K562 (cell line): ENCODE data around the gene MYO16. TPM values are rescaled to one million over a fixed set of nuclear protein-coding genes. Genes with fewer than 3 reads are reported as not detected.

Experiments used
- ATAC-seq: fragments of 200-7000 bp; cut with Tn5 transposase; 3 replicates; pipeline ENCODE4 v1.9.1; 2020; ENCODE audit warnings: moderate library complexity
- BruUV-seq: library from RNA; stranded (reverse); fragments of 400-500 nt; replicated peaks from 2 replicates; lab custom pipeline; 2021; lab: Mats Ljungman, UMichigan
- CTCF ChIA-PET: fragments of 300-600 bp; formaldehyde crosslinking; extraction: SDS; loops from one replicate; lab custom pipeline; 2021; ENCODE audit warnings: low intra/inter-chr PET ratio; lab: Yijun Ruan, JAX
- POLR2A ChIA-PET: fragments of 300-600, 350-650 bp; sonication (Branson Sonifier 250); formaldehyde crosslinking; extraction: SDS; loops from one replicate; lab custom pipeline; 2021; ENCODE audit warnings: antibody characterized with exemption, inconsistent platforms; lab: Yijun Ruan, JAX
- DNase-seq, 4 experiments: peaks; one replicate each; pipeline versions ENCODE4 v3.0.0 to v3.0.0-alpha.2; 2011 to 2018; ENCODE audit warnings: low spot score in 3 of 4, mixed read lengths in 3 of 4; ENCODE audit errors: extremely low read depth in 1 of 4
- FAIRE-seq: peaks from 2 replicates; lab custom pipeline; 2011; peaks lifted over from hg19 to GRCh38; lab: Jason Lieb, UNC
- H2AFZ ChIP-seq: 2 replicates; pipeline ENCODE4 v1.6.0; 2011; ENCODE audit warnings: low read depth, low read length, control low read depth, inconsistent platforms
- H3K27ac ChIP-seq: fragments of 200-600 bp; 3 replicates; pipeline ENCODE4 v1.8.0; 2011; ENCODE audit warnings: low read depth, mild to moderate bottlenecking, control low read depth, inconsistent platforms, low read length, moderate library complexity, mixed read lengths; ENCODE audit errors: extremely low read depth
- H3K27me3 ChIP-seq, 2 experiments: fragments of 300-600 bp in 1 of 2; 2 replicates in 1 of 2; 3 replicates in 1 of 2; pipeline versions ENCODE4 v1.6.0 to v1.8.0; 2011; ENCODE audit warnings: inconsistent platforms in 2 of 2, low read length in 2 of 2, mild to moderate bottlenecking in 1 of 2, mixed read lengths in 1 of 2, moderate library complexity in 1 of 2; ENCODE audit not compliant: control insufficient read depth in 2 of 2, insufficient read depth in 2 of 2
- H3K36me3 ChIP-seq: fragments of 300-600 bp; 3 replicates; pipeline ENCODE4 v1.8.0; 2011; ENCODE audit warnings: mild to moderate bottlenecking, low read length, inconsistent platforms; ENCODE audit not compliant: control insufficient read depth, insufficient read depth
- H3K4me1 ChIP-seq, 2 experiments: fragments of 200-600 bp in 1 of 2; replicated peaks in 1 of 2; 2 replicates in 1 of 2; 3 replicates in 1 of 2; pipeline versions ENCODE4 v1.5.1 to v1.8.0; 2011; ENCODE audit warnings: inconsistent platforms in 2 of 2, low read length in 2 of 2, mild to moderate bottlenecking in 1 of 2, mixed read lengths in 1 of 2, moderate library complexity in 1 of 2; ENCODE audit not compliant: control insufficient read depth in 2 of 2, insufficient read depth in 2 of 2
- H3K4me2 ChIP-seq: 2 replicates; pipeline ENCODE4 v1.6.1; 2011; ENCODE audit warnings: low read length, control low read depth, inconsistent platforms, mixed read lengths; ENCODE audit not compliant: insufficient read depth
- H3K4me3 ChIP-seq: fragments of 200-600 bp; sonication (generic), shearing (Covaris generic); 2 replicates; pipeline ENCODE4 v1.5.1; 2016; ENCODE audit warnings: control low read depth, inconsistent platforms
- H3K79me2 ChIP-seq: fragments of 200-600 bp; 3 replicates; pipeline ENCODE4 v1.8.0; 2011; ENCODE audit warnings: low read length, inconsistent platforms; ENCODE audit not compliant: control insufficient read depth, insufficient read depth
- H3K9ac ChIP-seq, 2 experiments: 2 replicates each; pipeline versions ENCODE4 v1.6.0 to v1.6.1; 2011; ENCODE audit warnings: low read depth in 2 of 2, low read length in 2 of 2, control low read depth in 1 of 2, inconsistent platforms in 1 of 2, mild to moderate bottlenecking in 1 of 2, mixed read lengths in 1 of 2; ENCODE audit not compliant: insufficient read depth in 1 of 2
- H3K9me1 ChIP-seq: one replicate; pipeline ENCODE4 v1.6.0; 2011; ENCODE audit warnings: inconsistent platforms, mild to moderate bottlenecking, low read length, moderate library complexity; ENCODE audit not compliant: control insufficient read depth, insufficient read depth
- H3K9me3 ChIP-seq: replicated peaks from 2 replicates; pipeline ENCODE4 v1.5.1; 2011; ENCODE audit warnings: low read depth, low read length, inconsistent platforms; ENCODE audit not compliant: control insufficient read depth, insufficient read depth
- H4K20me1 ChIP-seq: replicated peaks from 2 replicates; pipeline ENCODE4 v1.6.1; 2011; ENCODE audit warnings: low read length, inconsistent platforms, mixed read lengths; ENCODE audit not compliant: control insufficient read depth, insufficient read depth
- AFF1 ChIP-seq, 2 experiments: fragments of 450-650 bp; IDR thresholded peaks; 2 replicates each; pipeline ENCODE4 v1.6.1; 2018; ENCODE audit warnings: mild to moderate bottlenecking in 2 of 2, low read depth in 1 of 2; ENCODE audit not compliant: partially characterized antibody in 2 of 2
- ARID2 ChIP-seq: fragments of 450-650 bp; IDR thresholded peaks from 2 replicates; pipeline ENCODE4 v1.6.1; 2017; ENCODE audit warnings: antibody characterized with exemption, mild to moderate bottlenecking
- BRD9 ChIP-seq: fragments of 450-650 bp; IDR thresholded peaks from 2 replicates; pipeline ENCODE4 v1.6.1; 2018; ENCODE audit warnings: low read depth; ENCODE audit not compliant: partially characterized antibody
- CBFA2T3 ChIP-seq: fragments of 450-650 bp; IDR thresholded peaks from 2 replicates; pipeline ENCODE4 v1.6.1; 2017
- KAT7 ChIP-seq: sonication (generic); formaldehyde crosslinking; IDR thresholded peaks from 2 replicates; pipeline ENCODE4 v1.8.0; 2022; ENCODE audit warnings: missing genetic modification reagents, mild to moderate bottlenecking, borderline replicate concordance
- NR3C1 ChIP-seq: sonication (generic); formaldehyde crosslinking; IDR thresholded peaks from 2 replicates; pipeline ENCODE4 v1.8.1; 2022; ENCODE audit warnings: missing genetic modification reagents
- PHB ChIP-seq: fragments of 250-450 bp; sonication (Bioruptor Pico); IDR thresholded peaks from 2 replicates; pipeline ENCODE4 v1.5.0; 2021
- SNIP1 ChIP-seq: fragments of 450-650 bp; IDR thresholded peaks from 2 replicates; pipeline ENCODE4 v1.7.1; 2017; ENCODE audit warnings: low read depth, mild to moderate bottlenecking
- TBL1XR1 ChIP-seq, 2 experiments: IDR thresholded peaks; 2 replicates each; pipeline ENCODE4 v1.6.1; 2012; ENCODE audit warnings: improper control_type of control experiment in 2 of 2, low read length in 2 of 2, mild to moderate bottlenecking in 1 of 2
- TGIF2 ChIP-seq: sonication (generic); formaldehyde crosslinking; IDR thresholded peaks from 2 replicates; pipeline ENCODE4 v1.8.1; 2022; ENCODE audit warnings: mild to moderate bottlenecking, missing genetic modification reagents, moderate library complexity
- WGBS: fragments of 100-300 bp; shearing (Covaris generic); methylation state at CpG from one replicate; pipeline ENCODE4 v1.1.6; 2016; ENCODE audit warnings: low coverage, mixed read lengths; ENCODE audit not compliant: insufficient coverage; ENCODE audit errors: missing lambda C conversion rate; 5-methylcytosine and 5-hydroxymethylcytosine counted together
- in situ Hi-C: fragments of 300-500 bp; cut with MboI; formaldehyde crosslinking; loops from 4 replicates; pipeline ENCODE4 v1.15.0; 2018; ENCODE audit warnings: inconsistent platforms, mixed read lengths
- intact Hi-C: fragments of 100-400 bp; cut with micrococcal nuclease; formaldehyde crosslinking; loops from 2 replicates; pipeline ENCODE4 v1.14.2; 2022
- polyA plus RNA-seq, 8 experiments: library from polyadenylated mRNA; depleted of rRNA in 4 of 8; stranded (reverse) in 5 of 8; unstranded in 3 of 8; fragments of >200 nt; fragmentation: Nextera tagmentation in 2 of 8; fragmentation: Illumina TruSeq in 1 of 8; extraction: Ambion mirVana in 2 of 8; extraction: Trizol in 1 of 8; gene quantifications; 2 replicates each; pipeline versions ENCODE4 v1.2.1 to v1.2.3, GENCODE V29; 2011 to 2014; ENCODE audit warnings: inconsistent platforms in 1 of 8, missing spikeins in 1 of 8
- total RNA-seq, 7 experiments: library from RNA; depleted of rRNA in 6 of 7; stranded (reverse); fragments of >200 nt in 6 of 7; fragmentation: Illumina TruSeq in 2 of 7; extraction: Trizol in 2 of 7; gene quantifications; 2 replicates each; pipeline versions ENCODE4 v1.2.1 to v1.2.3, GENCODE V29; 2011 to 2021; ENCODE audit warnings: low replicate concordance in 1 of 7
- TF ChIP-seq, protein P1 (sequence below): fragments of 250-450 bp; sonication (Bioruptor Pico); IDR thresholded peaks from 2 replicates; pipeline ENCODE4 v1.4.0; 2020; ENCODE audit warnings: mild to moderate bottlenecking, moderate library complexity

Gene MYO16
- total and polyA plus RNA-seq, 9 of the 15 experiments (the other 6 are each of a cell fraction or from before 2014, with no cell fraction given), result 4.3 to 45.7 (median 12.1) TPM

GRCh38 chr13:108957369-108958012 is 328.1 kb downstream of the MYO16 start:
- ChIA-PET CTCF (no interaction called here), POLR2A (interaction anchor here (0.8 kb wide), 1 partner anchor 36 kb away, joined by 3 read pairs; no protein-coding TSS in a partner anchor)
- H3K36me3 ChIP-seq, result no peaks in the 10 kb centered on the region
- no peak overlapping the region for H3K27ac ChIP-seq
- no peaks in the 10 kb centered on the region for H3K9me1 ChIP-seq
- no peaks in the 10 kb centered on the region for H3K27me3 ChIP-seq
- 47% methylated on average over 11 of the region's 11 CpGs for WGBS
- no peak overlapping the region for H3K4me3 ChIP-seq
- no TSS peak for BruUV-seq
- H2AFZ ChIP-seq, result no peak overlapping the region
- no peaks in the 10 kb centered on the region for H3K4me1 ChIP-seq
- FAIRE-seq (no peak), DNase-seq (no peak), ATAC-seq (no peak)
- H3K9ac ChIP-seq, result no peak overlapping the region
- in situ Hi-C loops (loop anchor here (25.0 kb wide), 1 partner anchor 1155 kb away; no protein-coding TSS in a partner anchor), intact Hi-C loops (no loop called here)
- H4K20me1 ChIP-seq, result no peaks in the 10 kb centered on the region
- no peak overlapping the region for H3K4me2 ChIP-seq
- H3K79me2 ChIP-seq, result no peaks in the 10 kb centered on the region
- H3K9me3 ChIP-seq, result no peaks in the 10 kb centered on the region
- TF ChIP-seq PHB (CRISPR knock-in tag) (no peak), CBFA2T3 (no peak), TBL1XR1 (IDR thresholded peaks at IDR 0.05; ENCODE audit: low read length in 2 of 2) (no peak), BRD9 (no peak), AFF1 (IDR thresholded peaks at IDR 0.05; ENCODE audit: low read depth in 1 of 2, partially characterized antibody in 2 of 2) (no peak), KAT7 (CRISPR knock-in tag) (no peak), TGIF2 (CRISPR knock-in tag) (no peak), SNIP1 (no peak), ARID2 (no peak), NR3C1 (no peak)
- TF ChIP-seq, protein P1, sequence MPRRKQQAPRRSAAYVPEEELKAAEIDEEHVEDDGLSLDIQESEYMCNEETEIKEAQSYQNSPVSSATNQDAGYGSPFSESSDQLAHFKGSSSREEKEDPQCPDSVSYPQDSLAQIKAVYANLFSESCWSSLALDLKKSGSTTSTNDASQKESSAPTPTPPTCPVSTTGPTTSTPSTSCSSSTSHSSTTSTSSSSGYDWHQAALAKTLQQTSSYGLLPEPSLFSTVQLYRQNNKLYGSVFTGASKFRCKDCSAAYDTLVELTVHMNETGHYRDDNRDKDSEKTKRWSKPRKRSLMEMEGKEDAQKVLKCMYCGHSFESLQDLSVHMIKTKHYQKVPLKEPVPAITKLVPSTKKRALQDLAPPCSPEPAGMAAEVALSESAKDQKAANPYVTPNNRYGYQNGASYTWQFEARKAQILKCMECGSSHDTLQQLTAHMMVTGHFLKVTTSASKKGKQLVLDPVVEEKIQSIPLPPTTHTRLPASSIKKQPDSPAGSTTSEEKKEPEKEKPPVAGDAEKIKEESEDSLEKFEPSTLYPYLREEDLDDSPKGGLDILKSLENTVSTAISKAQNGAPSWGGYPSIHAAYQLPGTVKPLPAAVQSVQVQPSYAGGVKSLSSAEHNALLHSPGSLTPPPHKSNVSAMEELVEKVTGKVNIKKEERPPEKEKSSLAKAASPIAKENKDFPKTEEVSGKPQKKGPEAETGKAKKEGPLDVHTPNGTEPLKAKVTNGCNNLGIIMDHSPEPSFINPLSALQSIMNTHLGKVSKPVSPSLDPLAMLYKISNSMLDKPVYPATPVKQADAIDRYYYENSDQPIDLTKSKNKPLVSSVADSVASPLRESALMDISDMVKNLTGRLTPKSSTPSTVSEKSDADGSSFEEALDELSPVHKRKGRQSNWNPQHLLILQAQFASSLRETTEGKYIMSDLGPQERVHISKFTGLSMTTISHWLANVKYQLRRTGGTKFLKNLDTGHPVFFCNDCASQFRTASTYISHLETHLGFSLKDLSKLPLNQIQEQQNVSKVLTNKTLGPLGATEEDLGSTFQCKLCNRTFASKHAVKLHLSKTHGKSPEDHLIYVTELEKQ (CRISPR knock-in tag), result no peak
